C4-2B (cell line): ENCODE results near the gene MGST2.
A peak's percentile ranks its signal among the peaks of the same experiment; 100 is the strongest.

Experiments used
- H3K27ac ChIP-seq: fragments of 450-650 bp; 2 replicates; pipeline ENCODE4 v1.5.1; 2017
- ZFX ChIP-seq: fragments of 450-650 bp; IDR thresholded peaks from 2 replicates; pipeline ENCODE4 v1.6.1; 2017
- TF ChIP-seq, protein P1 (sequence below): fragments of 450-650 bp; conservative IDR thresholded peaks from 2 replicates; pipeline ENCODE4 v1.5.1; 2017; ENCODE audit warnings: mild to moderate bottlenecking

The MGST2 gene

DNA sequence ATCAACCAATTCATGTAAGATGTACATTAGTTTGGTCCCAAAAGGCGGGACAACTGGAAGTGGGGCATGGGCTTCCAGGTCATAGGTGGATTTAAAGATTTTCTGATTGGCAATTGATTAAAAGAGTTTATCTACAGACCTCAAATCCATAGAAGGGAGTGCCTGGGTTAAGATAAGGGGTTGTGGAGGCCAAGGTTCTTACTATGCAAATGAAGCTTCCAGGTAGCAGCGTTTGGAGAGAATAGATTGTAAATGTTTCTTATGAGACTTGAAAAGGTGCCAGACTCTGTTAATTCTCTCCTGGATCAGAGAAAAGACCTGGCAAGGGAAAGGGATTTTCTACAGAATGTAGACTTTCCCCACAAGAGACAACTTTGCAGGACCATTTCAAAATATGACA lies 2.4 kb downstream of the MGST2 start:
- TF ChIP-seq ZFX = no peak
- TF ChIP-seq, protein P1, sequence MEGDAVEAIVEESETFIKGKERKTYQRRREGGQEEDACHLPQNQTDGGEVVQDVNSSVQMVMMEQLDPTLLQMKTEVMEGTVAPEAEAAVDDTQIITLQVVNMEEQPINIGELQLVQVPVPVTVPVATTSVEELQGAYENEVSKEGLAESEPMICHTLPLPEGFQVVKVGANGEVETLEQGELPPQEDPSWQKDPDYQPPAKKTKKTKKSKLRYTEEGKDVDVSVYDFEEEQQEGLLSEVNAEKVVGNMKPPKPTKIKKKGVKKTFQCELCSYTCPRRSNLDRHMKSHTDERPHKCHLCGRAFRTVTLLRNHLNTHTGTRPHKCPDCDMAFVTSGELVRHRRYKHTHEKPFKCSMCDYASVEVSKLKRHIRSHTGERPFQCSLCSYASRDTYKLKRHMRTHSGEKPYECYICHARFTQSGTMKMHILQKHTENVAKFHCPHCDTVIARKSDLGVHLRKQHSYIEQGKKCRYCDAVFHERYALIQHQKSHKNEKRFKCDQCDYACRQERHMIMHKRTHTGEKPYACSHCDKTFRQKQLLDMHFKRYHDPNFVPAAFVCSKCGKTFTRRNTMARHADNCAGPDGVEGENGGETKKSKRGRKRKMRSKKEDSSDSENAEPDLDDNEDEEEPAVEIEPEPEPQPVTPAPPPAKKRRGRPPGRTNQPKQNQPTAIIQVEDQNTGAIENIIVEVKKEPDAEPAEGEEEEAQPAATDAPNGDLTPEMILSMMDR = no peak
- H3K27ac ChIP-seq = peak overlapping the region; percentile 91

DNA sequence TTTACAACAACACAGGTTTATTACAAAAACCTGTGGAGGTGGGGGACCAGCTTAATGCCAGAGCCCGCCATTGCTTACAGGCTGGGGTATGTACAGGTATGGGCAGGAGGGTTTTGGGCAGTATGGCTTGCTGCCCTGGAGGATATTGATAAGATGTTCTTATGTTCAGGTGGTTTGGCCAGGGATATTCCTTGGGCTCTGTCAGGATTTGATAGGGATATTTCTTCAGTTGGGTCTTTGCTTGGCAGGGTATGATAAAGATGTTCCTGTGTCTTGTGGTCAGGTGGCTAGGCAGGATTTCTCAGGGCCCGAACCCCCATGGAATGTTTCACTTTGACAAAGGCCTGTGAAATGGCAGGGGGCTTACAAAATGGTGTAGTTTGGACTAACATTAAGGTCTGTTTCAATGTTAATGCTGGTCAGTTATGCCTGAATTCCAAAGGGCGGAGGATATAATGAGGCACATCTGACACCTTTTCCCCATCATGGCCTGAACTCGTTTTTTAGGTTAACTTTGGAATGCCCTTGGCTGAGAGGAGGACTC lies 3.1 kb downstream of the MGST2 start:
- no peak for TF ChIP-seq ZFX
- TF ChIP-seq, protein P1 = no peak
- no peak overlapping the region for H3K27ac ChIP-seq

DNA sequence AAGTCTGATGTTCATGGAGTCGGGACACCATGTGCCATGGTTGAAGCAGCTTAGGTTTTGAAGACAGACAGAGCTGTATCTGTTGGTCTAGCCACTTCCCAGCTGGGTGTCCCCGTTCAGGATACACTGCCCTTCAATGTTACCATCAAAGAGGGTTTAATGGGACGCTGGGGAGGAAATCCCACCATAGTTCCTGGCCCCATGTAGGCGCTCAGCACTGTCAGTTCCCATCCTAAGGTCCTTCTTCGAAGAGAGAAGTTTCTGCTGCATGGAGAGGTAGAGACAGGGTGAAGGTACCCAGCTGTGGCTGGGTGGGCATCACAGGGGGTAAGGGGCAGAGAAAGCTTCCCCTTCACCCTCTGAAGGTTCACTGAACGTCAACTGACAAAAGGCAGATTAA lies 3.7 kb downstream of the MGST2 start:
- no peak overlapping the region for H3K27ac ChIP-seq
- TF ChIP-seq ZFX = no peak
- TF ChIP-seq, protein P1 = no peak

DNA sequence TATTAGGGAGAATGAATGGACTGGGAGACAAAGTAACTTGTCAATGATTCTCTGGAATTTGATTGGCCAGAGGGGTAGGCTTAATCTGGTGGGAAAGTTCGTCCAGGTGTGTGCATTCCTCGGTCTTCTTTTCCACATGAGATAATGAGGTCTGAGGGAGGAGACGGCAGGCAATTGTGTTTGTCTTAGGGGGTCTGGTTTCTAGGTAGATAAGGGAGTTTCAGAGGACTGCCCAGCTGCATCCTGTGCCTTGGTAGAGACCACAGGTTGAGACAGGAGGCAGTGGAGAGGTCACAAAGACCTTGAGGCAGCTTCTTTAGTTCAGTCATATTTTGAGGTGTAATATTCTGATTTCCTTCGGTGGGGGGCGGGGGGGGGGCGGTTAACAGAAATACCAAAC lies 4.3 kb downstream of the MGST2 start:
- TF ChIP-seq ZFX = no peak
- TF ChIP-seq, protein P1 = no peak
- H3K27ac ChIP-seq = no peak overlapping the region

DNA sequence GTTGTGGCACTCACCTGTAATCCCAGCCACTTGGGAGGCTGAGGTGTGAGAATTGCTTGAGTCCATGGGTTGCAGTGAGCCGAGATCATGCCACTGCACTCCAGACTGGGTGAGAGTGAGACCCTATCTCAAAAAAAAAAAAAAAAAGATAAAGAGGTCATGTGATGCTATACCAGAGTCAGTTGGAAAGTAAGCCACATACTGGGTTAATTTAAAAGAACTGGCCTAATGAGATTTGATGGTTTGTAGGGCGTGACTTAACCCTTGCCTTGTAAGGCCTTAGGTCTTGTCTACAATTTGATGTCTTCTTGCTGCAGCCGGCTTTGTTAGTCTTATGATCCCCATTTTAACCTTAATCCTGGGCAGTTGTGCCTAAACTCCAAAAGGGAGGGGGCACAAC lies 5.2 kb downstream of the MGST2 start:
- H3K27ac ChIP-seq = peak overlapping the region; percentile 2; the same call in 1 of the 2 replicates
- TF ChIP-seq, protein P1 = no peak
- no peak for TF ChIP-seq ZFX

DNA sequence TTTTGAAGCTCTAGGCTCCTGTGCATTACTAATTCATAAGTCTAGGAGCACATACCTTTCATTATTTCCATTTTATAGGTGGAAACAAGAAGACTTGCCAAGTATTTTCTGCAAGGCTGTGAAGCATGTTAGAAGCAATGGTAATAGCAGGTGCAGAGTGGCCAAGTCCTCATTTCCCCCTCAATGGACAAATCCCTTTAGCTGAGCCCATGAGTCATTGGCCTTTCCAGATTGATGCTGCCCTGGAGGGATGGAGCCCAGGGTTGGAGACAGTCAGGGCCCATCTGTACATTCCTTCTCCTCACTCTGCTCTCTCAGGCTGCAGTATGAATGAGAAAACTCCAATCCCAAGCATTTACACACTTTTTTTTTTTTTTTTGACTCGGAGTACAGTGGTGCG lies 6.6 kb downstream of the MGST2 start:
- no peak overlapping the region for H3K27ac ChIP-seq
- TF ChIP-seq, protein P1 = no peak
- TF ChIP-seq ZFX = no peak

DNA sequence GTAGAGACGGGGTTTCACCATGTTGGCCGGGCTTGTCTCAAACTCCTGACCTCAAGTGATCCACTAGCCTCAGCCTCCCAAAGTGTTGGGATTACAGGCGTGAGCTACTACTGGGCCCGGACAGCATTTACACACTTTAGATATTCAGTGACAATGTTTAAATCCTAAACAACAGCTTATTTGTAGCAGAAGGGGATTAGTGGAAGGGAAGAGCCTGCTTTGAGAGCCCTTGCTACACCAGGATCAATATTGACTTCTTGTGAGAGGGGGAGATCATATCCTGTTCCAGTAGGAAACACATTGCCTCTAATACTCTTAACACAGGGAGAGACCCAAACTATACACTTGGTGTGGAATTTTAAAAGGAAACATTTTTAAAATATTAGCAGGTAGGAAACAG lies 7.1 kb downstream of the MGST2 start:
- H3K27ac ChIP-seq = no peak overlapping the region
- TF ChIP-seq, protein P1 = no peak
- TF ChIP-seq ZFX = no peak
